ENCODE data around the gene PMAIP1. TPM values are rescaled to one million over a fixed set of nuclear protein-coding genes. Genes with fewer than 3 reads are reported as not detected.

Gene PMAIP1
- total and polyA plus RNA-seq, 3 donors from 2014 or later = 4.7 to 6.0 (median 4.8) TPM

GRCh38 chr18:59917422-59917821, 17.6 kb downstream of the PMAIP1 start:
- DNase-seq = no peak
- H3K36me3 ChIP-seq (ENCODE audit: low read depth, missing control alignments) = no peaks in the 10 kb centered on the region
- H3K27ac ChIP-seq = no peak overlapping the region
- H3K4me1 ChIP-seq = no peaks in the 10 kb centered on the region
- no peak for TF ChIP-seq POLR2A (IDR thresholded peaks at IDR 0.05)
- no peak for TF ChIP-seq CTCF (IDR thresholded peaks at IDR 0.05)
- 84 to 94% methylated on average over 5 of the region's 5 CpGs for WGBS, 2 donors
- intact Hi-C loops (cut with DNase I; ENCODE audit: low total_unique reads) = no loop called here
- no peaks in the 10 kb centered on the region for H3K9me3 ChIP-seq
- no peaks in the 10 kb centered on the region for H3K27me3 ChIP-seq
- H3K4me3 ChIP-seq = no peak overlapping the region

DNA sequence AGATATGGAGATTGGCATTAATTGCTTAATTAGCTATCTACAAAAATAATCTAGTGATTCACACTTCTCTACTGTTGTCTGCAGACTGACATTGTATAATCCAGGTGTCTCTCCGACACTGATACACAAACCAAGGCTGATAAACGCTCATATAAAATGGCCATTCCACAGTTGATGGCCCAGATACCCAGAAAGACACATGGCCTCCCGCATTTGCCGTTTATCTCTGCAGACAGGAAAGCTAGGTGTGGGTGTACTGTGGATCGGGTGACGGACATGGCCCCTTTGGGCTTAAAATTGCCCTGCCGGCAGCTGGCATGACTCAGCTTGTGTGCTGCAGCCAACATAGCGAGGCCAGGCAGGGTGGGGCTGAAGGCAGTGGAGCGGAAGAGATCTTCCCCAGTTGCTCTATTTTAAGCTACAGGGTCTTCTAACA, 18.5 kb downstream of the PMAIP1 start:
- intact Hi-C loops (cut with DNase I; ENCODE audit: low total_unique reads) = no loop called here
- Histone ChIP-seq H3K36me3 (ENCODE audit: low read depth, missing control alignments) (no peaks in the 10 kb centered on the region), H3K27me3 (no peaks in the 10 kb centered on the region), H3K4me1 (no peaks in the 10 kb centered on the region), H3K4me3 (no peak overlapping the region), H3K9me3 (no peaks in the 10 kb centered on the region), H3K27ac (no peak overlapping the region)
- DNase-seq = no peak
- 60 to 64% methylated on average over 9 of the region's 9 CpGs for whole genome bisulfite sequencing, 2 donors
- TF ChIP-seq POLR2A (IDR thresholded peaks at IDR 0.05) (no peak), CTCF (IDR thresholded peaks at IDR 0.05) (no peak)

- no peaks in the 10 kb centered on the region for H3K36me3 ChIP-seq (ENCODE audit: low read depth, missing control alignments)
- 88 to 89% methylated on average over 6 of the region's 6 CpGs for WGBS, 2 donors
- H3K4me3 ChIP-seq = no peak overlapping the region
- H3K27ac ChIP-seq = no peak overlapping the region
- H3K9me3 ChIP-seq = no peaks in the 10 kb centered on the region
- H3K4me1 ChIP-seq = no peaks in the 10 kb centered on the region
- no peak for DNase-seq
- no peaks in the 10 kb centered on the region for H3K27me3 ChIP-seq
- TF ChIP-seq POLR2A (IDR thresholded peaks at IDR 0.05) (no peak), CTCF (IDR thresholded peaks at IDR 0.05) (no peak)
- intact Hi-C loops (cut with DNase I; ENCODE audit: low total_unique reads) = no loop called here
Measured at GRCh38 chr18:59918997-59919396, 19.2 kb downstream of the PMAIP1 start.

GRCh38 chr18:59921384-59921891, 21.6 kb downstream of the PMAIP1 start:
- DNase-seq = no peak
- H3K27me3 ChIP-seq = no peaks in the 10 kb centered on the region
- H3K9me3 ChIP-seq = no peaks in the 10 kb centered on the region
- no peak overlapping the region for H3K27ac ChIP-seq
- no peaks in the 10 kb centered on the region for H3K36me3 ChIP-seq (ENCODE audit: low read depth, missing control alignments)
- no peaks in the 10 kb centered on the region for H3K4me1 ChIP-seq
- H3K4me3 ChIP-seq = no peak overlapping the region
- 88 to 91% methylated on average over 2 of the region's 2 CpGs for WGBS, 2 donors
- intact Hi-C loops (cut with DNase I; ENCODE audit: low total_unique reads) = no loop called here
- TF ChIP-seq POLR2A (IDR thresholded peaks at IDR 0.05) (no peak), CTCF (IDR thresholded peaks at IDR 0.05) (no peak)

DNA sequence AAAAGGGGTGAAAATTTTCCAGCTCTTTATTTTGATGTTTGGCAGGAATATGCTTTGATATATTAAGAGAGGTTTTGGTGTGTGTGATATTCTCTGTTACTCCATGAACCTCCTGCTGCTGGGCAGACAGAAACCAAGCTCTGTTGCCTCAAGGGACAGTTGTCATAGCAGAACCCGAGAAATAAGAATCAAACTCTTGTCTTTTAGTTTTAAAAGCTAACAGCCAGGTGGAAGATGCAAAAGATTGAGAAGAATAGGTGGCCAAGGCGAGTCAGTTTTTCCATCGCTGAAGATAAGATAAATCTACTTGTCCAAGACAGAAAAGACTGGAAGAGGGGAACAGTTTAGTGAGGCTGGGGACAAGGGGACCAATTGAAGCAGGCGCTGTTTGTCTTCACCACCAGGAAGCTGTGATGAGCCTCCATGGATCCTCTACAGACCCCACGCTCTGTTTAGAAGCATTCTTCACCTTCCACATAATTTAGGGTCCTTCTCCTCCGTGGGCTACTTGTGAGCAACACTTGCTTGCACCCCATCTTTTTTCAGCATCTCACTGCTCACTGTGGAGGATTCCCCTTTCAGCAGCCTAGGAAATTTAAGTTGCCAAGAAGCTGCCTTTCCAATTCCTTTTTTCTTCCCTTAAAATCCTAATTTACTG, 23.9 kb downstream of the PMAIP1 start:
- DNase-seq = no peak
- Histone ChIP-seq H3K27ac (no peak overlapping the region), H3K9me3 (no peaks in the 10 kb centered on the region), H3K4me1 (no peaks in the 10 kb centered on the region), H3K4me3 (no peak overlapping the region), H3K27me3 (no peaks in the 10 kb centered on the region), H3K36me3 (ENCODE audit: low read depth, missing control alignments) (no peaks in the 10 kb centered on the region)
- TF ChIP-seq POLR2A (IDR thresholded peaks at IDR 0.05) (no peak), CTCF (IDR thresholded peaks at IDR 0.05) (no peak)
- WGBS, 2 donors = 76 to 83% methylated on average over 6 of the region's 6 CpGs
- intact Hi-C loops (cut with DNase I; ENCODE audit: low total_unique reads) = no loop called here
